GM12878 (cell line): ENCODE results near the gene STAG1. TPM values are rescaled to one million over a fixed set of nuclear protein-coding genes. Genes with fewer than 3 reads are reported as not detected.

Experiments
- ATAC-seq: fragments of 200-7000 bp; cut with Tn5 transposase; 3 replicates; pipeline ENCODE4 v1.9.1; 2020; ENCODE audit warnings: mild to moderate bottlenecking, moderate library complexity
- BruUV-seq: library from RNA; stranded (reverse); fragments of 400-500 nt; replicated peaks from 2 replicates; lab custom pipeline; 2021; lab: Mats Ljungman, UMichigan
- CTCF ChIA-PET: fragments of 300-600 bp; sonication (Branson Sonifier 250); formaldehyde crosslinking; extraction: SDS; loops from one replicate; lab custom pipeline; 2021; ENCODE audit warnings: inconsistent platforms; lab: Yijun Ruan, JAX
- POLR2A ChIA-PET: fragments of 350-600 bp; formaldehyde crosslinking; extraction: SDS; loops from one replicate; lab custom pipeline; 2021; ENCODE audit warnings: inconsistent platforms; lab: Charles Lee
- RAD21 ChIA-PET: fragments of 300-600 bp; sonication (Branson Sonifier 250); formaldehyde crosslinking; loops from one replicate; lab custom pipeline; 2023; ENCODE audit warnings: antibody characterized with exemption; ENCODE audit not compliant: unreplicated experiment; lab: Charles Lee
- SMC1A ChIA-PET: fragments of 300-600 bp; sonication (Branson Sonifier 250); formaldehyde crosslinking; loops from one replicate; lab custom pipeline; 2023; ENCODE audit not compliant: unreplicated experiment, uncharacterized antibody; lab: Charles Lee
- DNase-seq: peaks from one replicate; pipeline ENCODE4 v3.0.0-alpha.2; 2011; ENCODE audit warnings: low read depth, low spot score
- FAIRE-seq: peaks from 3 replicates; lab custom pipeline; 2011; peaks lifted over from hg19 to GRCh38; lab: Jason Lieb, UNC
- H2AFZ ChIP-seq: 2 replicates; pipeline ENCODE4 v1.6.0; 2011; ENCODE audit warnings: low read depth, low read length, control low read depth; ENCODE audit not compliant: control insufficient read depth
- H3K27ac ChIP-seq: 2 replicates; pipeline ENCODE4 v1.5.1; 2011; ENCODE audit warnings: control low read depth; ENCODE audit not compliant: control insufficient read depth, insufficient read depth
- H3K27me3 ChIP-seq, 2 experiments: replicated peaks in 1 of 2; 2 replicates each; pipeline versions ENCODE4 v1.6.0 to v1.6.1; 2011; ENCODE audit warnings: low read length in 1 of 2; ENCODE audit not compliant: control insufficient read depth in 2 of 2, insufficient read depth in 2 of 2
- H3K36me3 ChIP-seq, 2 experiments: 2 replicates each; pipeline ENCODE4 v1.5.1; 2011; ENCODE audit warnings: low read length in 1 of 2; ENCODE audit not compliant: control insufficient read depth in 2 of 2, insufficient read depth in 2 of 2
- H3K4me1 ChIP-seq: 2 replicates; pipeline ENCODE4 v1.6.1; 2011; ENCODE audit warnings: mild to moderate bottlenecking, low read length, moderate library complexity, mixed read lengths; ENCODE audit not compliant: control insufficient read depth, insufficient read depth
- H3K4me2 ChIP-seq: 2 replicates; pipeline ENCODE4 v1.6.0; 2011; ENCODE audit warnings: control low read depth; ENCODE audit not compliant: control insufficient read depth, insufficient read depth
- H3K4me3 ChIP-seq: fragments of 200-600 bp; sonication (generic); 2 replicates; pipeline ENCODE4 v1.5.1; 2016
- H3K79me2 ChIP-seq: 2 replicates; pipeline ENCODE4 v1.6.0; 2011; ENCODE audit warnings: low read length; ENCODE audit not compliant: control insufficient read depth, insufficient read depth
- H3K9ac ChIP-seq: 2 replicates; pipeline ENCODE4 v1.8.0; 2011; ENCODE audit warnings: low read length, control low read depth, mixed read lengths; ENCODE audit not compliant: control insufficient read depth, insufficient read depth
- H3K9me3 ChIP-seq: replicated peaks from 3 replicates; pipeline ENCODE4 v1.5.1; 2011; ENCODE audit warnings: mild to moderate bottlenecking, low read length; ENCODE audit not compliant: control insufficient read depth, insufficient read depth
- H4K20me1 ChIP-seq: 2 replicates; pipeline ENCODE4 v1.6.0; 2011; ENCODE audit not compliant: control insufficient read depth, insufficient read depth
- CEBPB ChIP-seq, 2 experiments: fragments of 150-350 bp in 1 of 2; IDR thresholded peaks; 2 replicates each; pipeline ENCODE4 v1.6.1; 2012 to 2014; ENCODE audit warnings: low read depth in 2 of 2, low read length in 2 of 2, borderline replicate concordance in 1 of 2, inconsistent platforms in 1 of 2
- FOXK2 ChIP-seq: fragments of 450-650 bp; IDR thresholded peaks from 2 replicates; pipeline ENCODE4 v1.6.1; 2017; ENCODE audit warnings: mild to moderate bottlenecking, moderate library complexity
- FOXM1 ChIP-seq: IDR thresholded peaks from 2 replicates; pipeline ENCODE4 v1.6.1; 2012; ENCODE audit warnings: low read depth, mild to moderate bottlenecking, inconsistent platforms, low read length, moderate library complexity
- IKZF2 ChIP-seq, 2 experiments: fragments of 450-650 bp; IDR thresholded peaks; 2 replicates each; pipeline ENCODE4 v1.6.1; 2017; ENCODE audit warnings: mild to moderate bottlenecking in 2 of 2, moderate library complexity in 2 of 2
- JUND ChIP-seq: IDR thresholded peaks from 2 replicates; pipeline ENCODE4 v1.6.1; 2012; ENCODE audit warnings: low read depth, mild to moderate bottlenecking, low read length, improper control_type of control experiment, moderate library complexity
- RFX5 ChIP-seq: IDR thresholded peaks from 2 replicates; pipeline ENCODE4 v1.6.1; 2011; ENCODE audit warnings: low read depth, low read length, improper control_type of control experiment
- SMC3 ChIP-seq: IDR thresholded peaks from 2 replicates; pipeline ENCODE4 v1.6.1; 2011; ENCODE audit warnings: low read length, improper control_type of control experiment, borderline replicate concordance
- SPI1 ChIP-seq: IDR thresholded peaks from 2 replicates; pipeline ENCODE4 v1.6.1; 2011; ENCODE audit warnings: low read depth, mild to moderate bottlenecking, low read length, moderate library complexity, borderline replicate concordance; ENCODE audit not compliant: insufficient read depth
- TCF12 ChIP-seq: IDR thresholded peaks from 2 replicates; pipeline ENCODE4 v1.6.1; 2011; ENCODE audit warnings: low read depth, mild to moderate bottlenecking, low read length
- ZNF622 ChIP-seq: fragments of 450-650 bp; IDR thresholded peaks from 2 replicates; pipeline ENCODE4 v1.6.1; 2017; ENCODE audit warnings: mild to moderate bottlenecking, inconsistent platforms
- WGBS: methylation state at CpG from one replicate; pipeline ENCODE4 v1.1.6; 2016; ENCODE audit warnings: low lambda C conversion rate; ENCODE audit not compliant: insufficient replicate concordance, insufficient coverage; ENCODE audit errors: missing lambda C conversion rate; 5-methylcytosine and 5-hydroxymethylcytosine counted together
- in situ Hi-C: fragments of 300-500 bp; cut with MboI; formaldehyde crosslinking; loops from 9 replicates; pipeline ENCODE4 v1.14.3; 2018; ENCODE audit warnings: mixed read lengths
- intact Hi-C: fragments of 100-400 bp; cut with micrococcal nuclease; formaldehyde crosslinking; loops from one replicate; pipeline ENCODE4 v1.14.2; 2022; ENCODE audit not compliant: unreplicated experiment
- polyA plus RNA-seq, 11 experiments: library from polyadenylated mRNA; depleted of rRNA in 4 of 11; unstranded in 6 of 11; stranded (reverse) in 5 of 11; fragments of >200 nt; fragmentation: Nextera tagmentation in 4 of 11; fragmentation: Illumina TruSeq in 1 of 11; extraction: Ambion mirVana in 4 of 11; extraction: Trizol in 1 of 11; gene quantifications; 1 replicate in 1 of 11; 2 replicates in 10 of 11; pipeline versions ENCODE4 v1.2.1 to v1.2.3, GENCODE V29; 2011 to 2016; ENCODE audit warnings: inconsistent platforms in 2 of 11, missing spikeins in 2 of 11, low read depth in 1 of 11
- total RNA-seq, 4 experiments: library from RNA; depleted of rRNA in 3 of 4; stranded (reverse); fragments of >200 nt in 3 of 4; fragmentation: Illumina TruSeq in 1 of 4; extraction: Trizol in 1 of 4; gene quantifications; 2 replicates each; pipeline versions ENCODE4 v1.2.1 to v1.2.3, GENCODE V29; 2013 to 2021
- TF ChIP-seq, protein P1 (sequence below): fragments of 450-650 bp; IDR thresholded peaks from 2 replicates; pipeline ENCODE4 v1.6.1; 2017; ENCODE audit warnings: antibody characterized with exemption, mild to moderate bottlenecking, moderate library complexity
- TF ChIP-seq, protein P2 (sequence below): fragments of 450-650 bp; formaldehyde crosslinking; IDR thresholded peaks from 2 replicates; pipeline ENCODE4 v1.4.0; 2020; ENCODE audit warnings: mild to moderate bottlenecking, moderate library complexity
- TF ChIP-seq, protein P3 (sequence below): IDR thresholded peaks from 2 replicates; pipeline ENCODE4 v1.6.1; 2012; ENCODE audit warnings: low read depth, low read length, improper control_type of control experiment
- TF ChIP-seq, protein P4 (sequence below): fragments of 150-350 bp; IDR thresholded peaks from 2 replicates; pipeline ENCODE4 v1.6.1; 2016; ENCODE audit warnings: low read depth, low read length

STAG1 gene
- total and polyA plus RNA-seq, 10 of the 15 experiments (the other 5 are each of a cell fraction or from before 2014, with no cell fraction given), result 4.4 to 30.1 (median 20.2) TPM

DNA sequence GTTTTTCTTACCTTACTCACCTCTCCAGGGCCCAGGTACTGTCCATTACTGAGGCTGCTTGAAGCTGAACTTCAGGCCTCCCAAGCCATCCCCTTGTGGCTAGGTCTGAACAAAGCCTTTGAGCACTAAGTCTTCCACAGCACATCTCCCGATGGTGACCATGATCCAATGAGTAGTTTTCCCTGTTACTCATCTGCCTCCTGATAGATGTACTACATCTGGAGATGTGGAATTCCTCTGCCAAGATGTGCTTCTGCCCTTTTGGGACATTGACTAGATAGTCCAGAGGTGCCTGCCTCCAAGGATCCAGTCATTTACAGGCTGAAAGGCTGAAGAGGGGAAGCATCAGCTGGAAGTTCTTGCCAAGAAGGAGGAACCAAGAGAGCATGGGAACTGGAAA is 37.8 kb upstream of the STAG1 start:
- Histone ChIP-seq H3K27me3 (no peaks in the 10 kb centered on the region; a peak in 1 of 4 replicates), H3K4me3 (no peak overlapping the region), H3K4me2 (no peak overlapping the region), H3K27ac (no peak overlapping the region)
- TF ChIP-seq SPI1 (no peak), FOXK2 (no peak), TCF12 (no peak), ZNF622 (no peak), CEBPB (IDR thresholded peaks at IDR 0.05; ENCODE audit: borderline replicate concordance in 1 of 2, low read depth in 2 of 2, low read length in 2 of 2) (no peak), IKZF2 (IDR thresholded peaks at IDR 0.05) (no peak), FOXM1 (no peak), RFX5 (no peak), JUND (no peak), SMC3 (no peak)
- TF ChIP-seq, protein P1, sequence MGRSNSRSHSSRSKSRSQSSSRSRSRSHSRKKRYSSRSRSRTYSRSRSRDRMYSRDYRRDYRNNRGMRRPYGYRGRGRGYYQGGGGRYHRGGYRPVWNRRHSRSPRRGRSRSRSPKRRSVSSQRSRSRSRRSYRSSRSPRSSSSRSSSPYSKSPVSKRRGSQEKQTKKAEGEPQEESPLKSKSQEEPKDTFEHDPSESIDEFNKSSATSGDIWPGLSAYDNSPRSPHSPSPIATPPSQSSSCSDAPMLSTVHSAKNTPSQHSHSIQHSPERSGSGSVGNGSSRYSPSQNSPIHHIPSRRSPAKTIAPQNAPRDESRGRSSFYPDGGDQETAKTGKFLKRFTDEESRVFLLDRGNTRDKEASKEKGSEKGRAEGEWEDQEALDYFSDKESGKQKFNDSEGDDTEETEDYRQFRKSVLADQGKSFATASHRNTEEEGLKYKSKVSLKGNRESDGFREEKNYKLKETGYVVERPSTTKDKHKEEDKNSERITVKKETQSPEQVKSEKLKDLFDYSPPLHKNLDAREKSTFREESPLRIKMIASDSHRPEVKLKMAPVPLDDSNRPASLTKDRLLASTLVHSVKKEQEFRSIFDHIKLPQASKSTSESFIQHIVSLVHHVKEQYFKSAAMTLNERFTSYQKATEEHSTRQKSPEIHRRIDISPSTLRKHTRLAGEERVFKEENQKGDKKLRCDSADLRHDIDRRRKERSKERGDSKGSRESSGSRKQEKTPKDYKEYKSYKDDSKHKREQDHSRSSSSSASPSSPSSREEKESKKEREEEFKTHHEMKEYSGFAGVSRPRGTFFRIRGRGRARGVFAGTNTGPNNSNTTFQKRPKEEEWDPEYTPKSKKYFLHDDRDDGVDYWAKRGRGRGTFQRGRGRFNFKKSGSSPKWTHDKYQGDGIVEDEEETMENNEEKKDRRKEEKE, result no peak
- TF ChIP-seq, protein P2, sequence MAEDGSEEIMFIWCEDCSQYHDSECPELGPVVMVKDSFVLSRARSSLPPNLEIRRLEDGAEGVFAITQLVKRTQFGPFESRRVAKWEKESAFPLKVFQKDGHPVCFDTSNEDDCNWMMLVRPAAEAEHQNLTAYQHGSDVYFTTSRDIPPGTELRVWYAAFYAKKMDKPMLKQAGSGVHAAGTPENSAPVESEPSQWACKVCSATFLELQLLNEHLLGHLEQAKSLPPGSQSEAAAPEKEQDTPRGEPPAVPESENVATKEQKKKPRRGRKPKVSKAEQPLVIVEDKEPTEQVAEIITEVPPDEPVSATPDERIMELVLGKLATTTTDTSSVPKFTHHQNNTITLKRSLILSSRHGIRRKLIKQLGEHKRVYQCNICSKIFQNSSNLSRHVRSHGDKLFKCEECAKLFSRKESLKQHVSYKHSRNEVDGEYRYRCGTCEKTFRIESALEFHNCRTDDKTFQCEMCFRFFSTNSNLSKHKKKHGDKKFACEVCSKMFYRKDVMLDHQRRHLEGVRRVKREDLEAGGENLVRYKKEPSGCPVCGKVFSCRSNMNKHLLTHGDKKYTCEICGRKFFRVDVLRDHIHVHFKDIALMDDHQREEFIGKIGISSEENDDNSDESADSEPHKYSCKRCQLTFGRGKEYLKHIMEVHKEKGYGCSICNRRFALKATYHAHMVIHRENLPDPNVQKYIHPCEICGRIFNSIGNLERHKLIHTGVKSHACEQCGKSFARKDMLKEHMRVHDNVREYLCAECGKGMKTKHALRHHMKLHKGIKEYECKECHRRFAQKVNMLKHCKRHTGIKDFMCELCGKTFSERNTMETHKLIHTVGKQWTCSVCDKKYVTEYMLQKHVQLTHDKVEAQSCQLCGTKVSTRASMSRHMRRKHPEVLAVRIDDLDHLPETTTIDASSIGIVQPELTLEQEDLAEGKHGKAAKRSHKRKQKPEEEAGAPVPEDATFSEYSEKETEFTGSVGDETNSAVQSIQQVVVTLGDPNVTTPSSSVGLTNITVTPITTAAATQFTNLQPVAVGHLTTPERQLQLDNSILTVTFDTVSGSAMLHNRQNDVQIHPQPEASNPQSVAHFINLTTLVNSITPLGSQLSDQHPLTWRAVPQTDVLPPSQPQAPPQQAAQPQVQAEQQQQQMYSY (CRISPR knock-in tag), result no peak
- TF ChIP-seq, protein P3, sequence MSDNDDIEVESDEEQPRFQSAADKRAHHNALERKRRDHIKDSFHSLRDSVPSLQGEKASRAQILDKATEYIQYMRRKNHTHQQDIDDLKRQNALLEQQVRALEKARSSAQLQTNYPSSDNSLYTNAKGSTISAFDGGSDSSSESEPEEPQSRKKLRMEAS, result no peak
- TF ChIP-seq, protein P4, sequence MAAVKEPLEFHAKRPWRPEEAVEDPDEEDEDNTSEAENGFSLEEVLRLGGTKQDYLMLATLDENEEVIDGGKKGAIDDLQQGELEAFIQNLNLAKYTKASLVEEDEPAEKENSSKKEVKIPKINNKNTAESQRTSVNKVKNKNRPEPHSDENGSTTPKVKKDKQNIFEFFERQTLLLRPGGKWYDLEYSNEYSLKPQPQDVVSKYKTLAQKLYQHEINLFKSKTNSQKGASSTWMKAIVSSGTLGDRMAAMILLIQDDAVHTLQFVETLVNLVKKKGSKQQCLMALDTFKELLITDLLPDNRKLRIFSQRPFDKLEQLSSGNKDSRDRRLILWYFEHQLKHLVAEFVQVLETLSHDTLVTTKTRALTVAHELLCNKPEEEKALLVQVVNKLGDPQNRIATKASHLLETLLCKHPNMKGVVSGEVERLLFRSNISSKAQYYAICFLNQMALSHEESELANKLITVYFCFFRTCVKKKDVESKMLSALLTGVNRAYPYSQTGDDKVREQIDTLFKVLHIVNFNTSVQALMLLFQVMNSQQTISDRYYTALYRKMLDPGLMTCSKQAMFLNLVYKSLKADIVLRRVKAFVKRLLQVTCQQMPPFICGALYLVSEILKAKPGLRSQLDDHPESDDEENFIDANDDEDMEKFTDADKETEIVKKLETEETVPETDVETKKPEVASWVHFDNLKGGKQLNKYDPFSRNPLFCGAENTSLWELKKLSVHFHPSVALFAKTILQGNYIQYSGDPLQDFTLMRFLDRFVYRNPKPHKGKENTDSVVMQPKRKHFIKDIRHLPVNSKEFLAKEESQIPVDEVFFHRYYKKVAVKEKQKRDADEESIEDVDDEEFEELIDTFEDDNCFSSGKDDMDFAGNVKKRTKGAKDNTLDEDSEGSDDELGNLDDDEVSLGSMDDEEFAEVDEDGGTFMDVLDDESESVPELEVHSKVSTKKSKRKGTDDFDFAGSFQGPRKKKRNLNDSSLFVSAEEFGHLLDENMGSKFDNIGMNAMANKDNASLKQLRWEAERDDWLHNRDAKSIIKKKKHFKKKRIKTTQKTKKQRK, result no peak
- TF ChIP-seq, all 136 proteins: peak for 0
- DNase-seq (no peak), FAIRE-seq (no peak), ATAC-seq (no peak)
- BruUV-seq, result no TSS peak
- SMC1A ChIA-PET, result no interaction called here
- H2AFZ ChIP-seq, result no peak overlapping the region
- in situ Hi-C loops, result no loop called here
- no peaks in the 10 kb centered on the region for H3K79me2 ChIP-seq
- 100% methylated on average over 1 of the region's 1 CpG for WGBS
- no peaks in the 10 kb centered on the region; the same call in 1 of the 2 replicates for H3K4me1 ChIP-seq
- POLR2A ChIA-PET, result no interaction called here
- RAD21 ChIA-PET, result no interaction called here
- H3K36me3 ChIP-seq, result no peaks in the 10 kb centered on the region
- H3K9ac ChIP-seq, result no peak overlapping the region
- no peaks in the 10 kb centered on the region for H3K9me3 ChIP-seq
- intact Hi-C loops, result no loop called here
- H4K20me1 ChIP-seq, result no peaks in the 10 kb centered on the region
- CTCF ChIA-PET, result no interaction called here
